Inferior parietal cortex (tissue), 1 donor: Measurements from ENCODE around the gene TUBB4B.
A peak's percentile ranks its signal among the peaks of the same experiment; 100 is the strongest.
"Not testable (repeated sequence)": the region's sequence is repeated elsewhere in the genome, so short reads cannot be mapped to it uniquely, and the experiment has no call there.

ENCODE experiments used
- DNase-seq: peaks from one replicate; pipeline ENCODE4 v3.0.0-alpha.2; 2016; ENCODE audit errors: extremely low spot score

The TUBB4B gene

DNA sequence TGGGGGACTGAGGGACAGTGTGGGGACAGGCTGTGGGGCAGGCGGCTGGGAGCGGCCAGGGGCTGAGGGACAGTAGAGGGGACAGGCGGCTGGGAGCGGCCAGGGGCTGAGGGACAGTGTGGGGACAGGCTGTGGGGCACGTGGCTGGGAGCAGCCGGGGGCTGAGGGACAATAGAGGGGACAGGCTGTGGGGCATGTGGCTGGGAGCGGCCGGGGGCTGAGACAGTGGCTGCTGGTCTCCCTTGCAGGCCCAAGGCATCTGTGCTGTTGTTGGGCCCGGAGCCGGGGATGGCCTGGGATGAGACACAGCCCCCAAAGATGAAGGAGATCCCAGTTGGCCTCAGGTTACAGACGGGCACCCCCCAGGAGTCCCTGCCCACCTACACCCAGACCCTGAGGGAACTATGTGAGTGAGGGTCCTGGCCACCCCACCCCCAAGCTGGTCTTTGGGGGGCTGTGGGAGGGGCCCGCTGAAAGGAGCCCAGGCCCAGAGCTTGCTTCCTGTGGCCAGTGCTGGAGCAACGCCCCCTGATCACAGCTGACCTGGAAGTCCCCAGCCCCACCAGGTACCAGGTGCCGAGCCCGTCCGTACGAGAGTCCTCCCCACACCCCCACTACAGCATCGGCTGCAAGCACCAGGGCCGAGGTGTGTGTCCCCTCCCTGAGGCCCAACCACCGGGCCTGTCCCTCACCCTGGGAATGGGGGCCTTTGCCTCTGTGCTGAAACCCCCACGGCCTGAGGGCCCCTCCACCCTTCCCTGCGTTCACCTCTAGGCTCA is 10.6 kb downstream of the TUBB4B start:
- DNase-seq, result no peak

DNA sequence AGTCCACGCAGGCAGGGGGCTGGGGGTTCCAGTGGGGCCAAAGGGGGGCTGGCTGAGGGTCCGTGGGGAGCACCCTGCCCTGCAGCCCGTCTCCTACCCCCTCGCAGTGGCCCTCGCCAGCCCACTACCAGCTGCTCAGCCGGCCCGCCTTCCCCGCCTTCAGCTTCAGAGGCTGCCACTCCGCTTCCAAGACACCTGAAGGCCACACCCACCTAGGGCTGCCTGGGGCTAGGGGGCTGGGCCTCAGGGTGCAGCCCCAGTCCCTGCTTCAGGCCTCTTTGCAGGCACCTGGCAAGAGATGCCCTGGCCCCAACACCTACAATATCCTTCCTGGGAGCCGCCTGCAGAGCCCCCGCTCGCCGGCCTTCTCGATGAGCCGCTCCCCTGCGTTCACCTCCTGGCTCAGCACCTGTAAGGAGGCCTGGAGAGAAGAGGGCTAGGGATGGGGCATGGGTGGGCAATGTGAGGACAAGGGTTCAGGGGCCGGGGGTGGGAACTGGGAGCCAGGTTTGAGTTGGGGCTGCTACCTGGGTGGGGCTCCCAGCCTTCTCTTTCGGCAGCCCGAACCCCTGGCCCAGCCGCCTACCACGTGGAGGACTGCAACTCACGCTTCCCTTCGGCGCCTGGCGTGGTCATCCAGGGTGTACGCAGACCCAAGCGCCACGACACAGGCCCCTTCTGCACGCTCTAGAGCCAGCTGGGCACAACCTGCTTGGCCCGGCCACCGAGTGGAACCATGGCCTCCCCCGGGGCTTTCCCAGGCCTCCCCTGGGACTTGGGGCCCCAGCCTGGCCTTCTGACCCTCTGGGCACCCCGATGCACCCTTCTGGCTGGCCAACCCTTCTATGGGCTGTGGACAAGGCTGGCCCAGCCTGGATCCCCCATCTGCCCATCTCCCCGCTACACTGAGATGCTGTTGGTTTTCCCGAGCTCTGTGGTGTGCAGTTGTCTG is 11.7 kb downstream of the TUBB4B start:
- DNase-seq, result no peak

DNA sequence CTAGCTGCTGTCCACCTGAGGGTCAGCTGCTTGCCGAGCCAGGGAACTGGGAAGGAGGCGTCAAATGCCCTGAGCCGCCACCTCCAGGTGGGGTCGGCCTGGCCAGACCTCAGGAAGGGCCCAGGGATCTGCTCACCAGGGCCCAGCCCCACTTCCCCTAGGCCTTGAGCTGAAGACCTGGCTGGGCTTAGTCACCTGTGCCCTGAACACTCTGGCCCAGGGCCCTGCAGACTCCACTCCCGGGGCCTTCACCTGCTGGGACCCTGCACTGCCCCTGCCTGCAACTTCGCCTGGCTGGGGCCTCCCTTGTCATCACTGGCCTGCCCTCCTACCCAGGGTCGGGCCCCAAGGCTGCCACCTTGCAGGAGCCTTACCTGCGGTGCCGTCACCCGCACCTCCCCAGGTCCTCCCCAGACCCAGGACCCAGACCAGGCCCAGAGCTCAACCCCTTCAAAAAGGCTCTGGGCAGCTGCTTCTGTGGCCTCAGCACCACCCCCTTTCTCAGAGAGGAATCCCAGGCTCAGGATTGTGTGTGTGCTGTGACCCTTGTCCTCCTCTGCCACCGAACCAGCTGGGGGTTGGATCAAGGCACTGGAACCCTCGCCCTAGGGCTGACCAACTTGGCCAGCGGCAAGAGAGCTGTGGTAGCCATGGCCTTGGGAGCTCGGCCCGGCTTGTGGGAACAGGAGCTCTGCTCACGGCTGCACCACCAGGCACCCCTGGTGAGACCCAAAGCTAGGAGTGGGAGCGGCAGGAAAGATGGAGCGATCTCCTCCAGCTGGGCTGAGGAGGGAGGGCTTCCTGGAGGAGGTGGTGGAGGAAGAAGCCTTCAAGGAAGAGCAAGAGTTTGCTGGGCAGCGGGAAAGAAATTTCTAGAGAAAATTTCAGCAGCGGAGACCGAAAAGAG is 12.9 kb downstream of the TUBB4B start:
- no peak for DNase-seq

DNA sequence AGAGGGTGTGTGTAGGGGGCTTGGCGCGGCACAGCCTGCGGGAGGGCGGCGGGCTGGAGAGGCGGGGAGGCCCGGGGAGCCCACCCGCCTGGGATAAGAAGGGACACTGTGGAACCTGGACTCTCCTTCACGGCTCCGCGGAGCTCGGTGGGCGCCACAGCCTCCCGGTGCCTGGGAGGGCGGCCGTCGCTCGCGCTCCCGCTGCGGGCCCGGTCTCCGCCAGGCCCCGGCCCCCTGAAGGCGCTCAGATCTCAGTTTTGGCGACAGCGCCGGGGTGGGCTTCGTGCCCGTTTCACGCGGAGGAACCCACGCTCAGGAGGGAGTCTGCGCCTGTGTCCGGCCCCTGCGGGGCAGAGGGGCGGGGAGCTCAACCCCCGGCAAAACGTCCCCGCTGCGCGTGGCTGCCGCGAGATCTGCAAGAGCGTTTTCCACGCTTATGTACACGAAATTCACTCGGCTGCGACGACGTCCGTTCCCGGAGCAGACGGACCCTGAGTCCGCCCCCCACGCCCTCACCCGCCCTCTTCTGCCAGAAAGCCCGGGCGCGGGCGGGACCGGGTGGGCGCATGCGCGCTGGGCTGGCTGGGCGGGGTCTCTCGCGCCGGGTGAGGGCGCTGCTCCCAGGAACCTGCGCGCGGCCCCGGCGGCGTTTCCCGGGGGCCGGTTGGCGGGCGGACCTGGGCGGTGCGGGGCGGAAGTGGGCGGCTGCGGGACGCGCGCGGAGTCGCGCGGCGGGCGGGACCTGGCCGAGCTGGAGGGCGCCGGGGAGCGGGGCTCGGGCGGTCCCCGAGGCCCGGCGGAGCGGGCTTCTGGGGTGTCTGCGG is 13.7 kb downstream of the TUBB4B start, which contains the start of gene NELFB:
TSS of gene NELFB (plus strand) at position 704 of the 824 bp plus-strand sequence.
- DNase-seq, result peak; percentile 89

DNA sequence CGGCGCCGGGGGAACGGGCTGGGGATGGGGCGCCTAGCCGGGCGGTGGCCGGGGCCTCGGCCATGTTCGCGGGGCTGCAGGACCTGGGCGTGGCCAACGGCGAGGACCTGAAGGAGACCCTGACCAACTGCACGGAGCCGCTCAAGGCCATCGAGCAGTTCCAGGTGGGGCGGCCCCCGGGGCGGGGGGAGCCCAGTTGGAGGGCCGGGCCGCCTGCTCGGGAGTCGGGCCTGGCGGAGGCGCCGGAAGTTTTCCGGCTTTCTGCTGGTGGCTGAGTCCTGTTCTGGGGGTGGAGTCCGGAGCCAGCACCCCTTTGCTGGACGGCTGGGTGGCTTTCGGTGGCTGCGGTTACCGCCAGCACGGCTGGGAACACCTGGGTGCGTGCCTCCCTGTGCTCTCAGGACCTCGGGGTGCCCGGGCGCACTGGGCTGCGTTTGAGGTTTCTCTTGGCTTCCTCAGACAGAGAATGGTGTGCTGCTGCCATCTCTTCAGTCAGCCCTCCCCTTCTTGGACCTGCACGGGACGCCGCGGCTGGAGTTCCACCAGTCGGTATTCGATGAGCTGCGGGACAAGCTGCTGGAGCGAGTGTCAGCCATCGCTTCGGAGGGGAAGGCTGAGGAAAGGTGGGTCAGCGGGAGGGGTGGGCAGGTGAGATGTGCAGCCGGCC is 14.5 kb downstream of the TUBB4B start:
- DNase-seq, result no peak

DNA sequence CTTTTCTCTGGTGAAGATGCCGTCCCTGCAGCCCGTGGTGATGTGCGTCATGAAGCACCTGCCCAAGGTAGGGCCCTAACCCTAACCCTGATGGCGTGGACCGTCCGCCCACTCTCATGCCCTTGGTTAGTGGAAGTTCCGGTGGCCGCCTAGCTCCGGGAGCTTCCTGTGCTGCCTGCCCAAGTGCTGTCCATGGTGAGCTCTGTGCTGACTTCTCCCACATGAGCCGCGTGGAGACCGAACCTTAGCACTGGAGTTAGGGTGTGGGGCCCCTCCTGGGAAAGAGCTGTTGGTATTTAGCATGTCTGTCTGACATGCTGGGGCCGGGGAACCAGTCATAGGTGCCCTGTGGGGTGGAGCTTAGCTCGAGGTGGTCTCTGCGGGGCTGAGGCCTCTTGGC is 15.3 kb downstream of the TUBB4B start:
- no peak for DNase-seq

DNA sequence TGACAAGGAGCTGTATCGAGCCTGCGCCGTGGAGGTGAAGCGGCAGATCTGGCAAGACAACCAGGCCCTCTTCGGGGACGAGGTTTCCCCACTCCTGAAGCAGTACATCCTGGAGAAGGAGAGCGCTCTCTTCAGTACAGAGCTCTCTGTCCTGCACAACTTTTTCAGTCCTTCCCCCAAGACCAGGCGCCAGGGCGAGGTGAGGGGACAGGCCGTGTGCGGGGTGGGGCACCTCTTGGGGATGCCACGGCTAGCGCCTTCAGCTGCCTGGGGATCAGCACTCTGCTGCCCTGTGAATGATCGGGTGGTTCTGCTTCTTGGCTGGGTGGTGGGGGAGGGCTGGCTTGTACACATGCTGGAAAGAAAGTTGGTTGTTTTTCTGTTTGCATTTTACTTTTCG is 15.8 kb downstream of the TUBB4B start:
- DNase-seq, result no peak

DNA sequence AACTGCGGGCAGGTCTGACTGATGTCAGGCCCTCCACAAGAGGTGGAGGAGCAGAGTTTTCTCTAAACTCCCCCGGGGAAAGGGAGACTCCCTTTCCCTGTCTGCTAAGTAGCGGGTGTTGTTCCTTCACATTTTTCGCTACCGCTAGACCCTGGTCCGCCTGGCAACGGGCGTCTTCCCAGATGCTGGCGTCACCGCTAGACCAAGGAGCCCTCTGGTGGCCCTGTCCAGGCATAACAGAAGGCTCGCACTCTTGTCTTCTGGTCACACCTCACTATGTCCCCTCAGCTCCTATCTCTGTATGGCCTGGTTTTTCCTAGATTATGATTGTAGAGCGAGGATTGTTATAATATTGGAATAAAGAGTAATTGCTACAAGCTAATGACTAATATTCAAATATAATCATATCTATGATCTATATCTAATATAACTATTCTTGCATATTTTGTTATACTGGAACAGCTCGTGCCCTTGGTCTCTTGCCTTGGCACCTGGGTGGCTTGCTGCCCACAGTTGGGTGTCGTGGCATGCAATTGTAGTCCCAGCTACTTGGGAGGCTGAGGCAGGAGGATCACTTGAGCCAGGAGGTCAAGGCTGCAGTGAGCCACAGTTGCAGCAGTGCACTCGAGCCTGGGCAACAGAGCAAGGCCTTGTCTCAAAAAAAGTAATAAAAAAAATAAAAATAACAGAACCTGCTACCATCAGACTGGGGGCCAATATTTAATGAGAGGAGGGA is 21.3 kb downstream of the TUBB4B start:
- not testable (repeated sequence) for DNase-seq

DNA sequence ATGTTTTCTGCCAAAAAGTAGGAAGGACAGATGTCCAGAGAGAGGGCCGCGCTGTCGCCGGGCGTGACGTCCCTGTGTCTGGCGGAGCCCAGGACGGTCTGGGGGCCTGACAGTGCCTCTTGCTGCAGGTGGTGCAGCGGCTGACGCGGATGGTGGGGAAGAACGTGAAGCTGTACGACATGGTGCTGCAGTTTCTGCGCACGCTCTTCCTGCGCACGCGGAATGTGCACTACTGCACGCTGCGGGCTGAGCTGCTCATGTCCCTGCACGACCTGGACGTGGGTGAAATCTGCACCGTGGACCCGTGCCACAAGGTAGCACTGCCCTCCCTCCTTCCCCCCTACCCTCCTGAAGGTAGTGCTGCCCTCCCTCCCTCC is 21.8 kb downstream of the TUBB4B start:
- DNase-seq, result no peak

DNA sequence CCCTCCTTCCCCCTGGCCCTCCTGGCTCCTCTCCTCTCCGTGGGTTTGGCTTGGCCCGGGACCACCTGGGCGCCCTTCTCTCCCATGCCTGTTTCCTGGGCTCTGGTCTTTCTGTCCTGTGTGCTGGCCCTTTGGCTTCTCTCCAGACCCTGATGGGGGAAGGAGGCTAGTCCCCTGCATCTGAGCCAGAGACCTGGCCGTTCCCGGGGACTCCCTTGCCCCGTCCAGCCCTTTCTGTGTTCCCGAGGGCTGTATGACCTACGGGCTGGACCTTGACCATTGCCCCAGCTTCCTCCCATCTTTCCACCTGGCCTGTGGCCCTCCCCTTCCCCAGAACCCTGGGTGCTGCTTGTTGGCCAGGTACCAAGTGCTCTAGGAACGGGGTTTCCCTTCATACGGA is 22.4 kb downstream of the TUBB4B start:
- DNase-seq, result no peak

DNA sequence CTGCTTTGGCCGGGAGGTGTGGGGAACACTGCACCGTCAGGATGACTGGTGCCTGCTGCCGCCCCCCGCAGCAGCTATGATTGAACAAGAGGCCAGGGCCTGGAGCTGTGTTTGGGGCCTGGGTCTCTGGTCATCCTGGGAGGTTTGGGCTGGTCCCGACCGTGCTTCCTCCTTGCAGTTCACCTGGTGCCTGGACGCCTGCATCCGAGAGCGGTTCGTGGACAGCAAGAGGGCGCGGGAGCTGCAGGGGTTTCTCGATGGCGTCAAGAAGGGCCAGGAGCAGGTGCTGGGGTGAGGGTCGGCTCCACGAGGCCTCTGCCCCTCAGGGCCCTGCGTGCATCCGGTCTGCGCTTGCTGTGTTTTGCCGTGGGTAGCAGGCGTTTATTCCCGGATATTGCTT is 23.0 kb downstream of the TUBB4B start:
- DNase-seq, result no peak

DNA sequence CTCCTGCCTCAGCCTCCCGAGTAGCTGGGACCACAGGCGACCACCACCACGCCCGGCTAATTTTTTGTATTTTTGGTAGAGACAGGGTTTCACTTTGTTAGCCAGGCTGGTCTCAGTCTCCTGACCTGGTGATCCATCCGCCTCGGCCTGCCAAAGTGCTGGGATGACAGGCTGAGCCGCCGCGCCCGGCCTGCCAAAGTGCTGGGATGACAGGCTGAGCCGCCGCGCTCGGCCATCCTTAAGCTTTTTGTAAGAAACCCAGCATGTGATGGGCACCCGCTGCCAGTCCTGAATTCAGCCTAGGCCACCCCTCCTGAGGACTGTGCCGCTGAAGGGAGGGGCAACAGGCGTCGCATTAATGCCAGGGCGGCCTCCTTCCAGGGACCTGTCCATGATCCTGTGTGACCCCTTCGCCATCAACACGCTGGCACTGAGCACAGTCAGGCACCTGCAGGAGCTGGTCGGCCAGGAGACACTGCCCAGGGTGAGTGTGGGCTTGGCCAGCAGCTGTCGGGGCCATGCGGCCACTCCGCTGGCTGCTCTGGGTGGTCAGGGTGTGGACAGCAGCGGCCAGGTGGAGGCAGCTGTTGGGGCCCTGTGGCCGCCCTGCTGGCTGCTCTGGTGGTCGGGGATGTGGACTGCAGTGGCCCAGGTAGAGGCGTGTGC is 24.5 kb downstream of the TUBB4B start:
- no peak for DNase-seq

DNA sequence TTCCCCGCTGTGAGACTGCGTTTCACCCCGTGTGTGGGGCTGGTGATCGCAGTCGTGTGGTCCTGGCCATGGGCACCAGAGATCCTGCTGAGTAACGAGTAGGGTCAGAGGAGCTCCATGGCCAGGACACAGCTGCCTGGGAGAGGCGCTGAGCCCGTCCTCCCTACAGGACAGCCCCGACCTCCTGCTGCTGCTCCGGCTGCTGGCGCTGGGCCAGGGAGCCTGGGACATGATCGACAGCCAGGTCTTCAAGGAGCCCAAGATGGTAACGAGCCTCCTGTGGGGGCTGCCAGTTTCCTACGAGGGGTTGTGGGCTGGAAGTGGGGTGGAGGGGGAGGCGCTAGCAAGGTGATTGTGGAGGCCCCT is 25.1 kb downstream of the TUBB4B start:
- no peak for DNase-seq

DNA sequence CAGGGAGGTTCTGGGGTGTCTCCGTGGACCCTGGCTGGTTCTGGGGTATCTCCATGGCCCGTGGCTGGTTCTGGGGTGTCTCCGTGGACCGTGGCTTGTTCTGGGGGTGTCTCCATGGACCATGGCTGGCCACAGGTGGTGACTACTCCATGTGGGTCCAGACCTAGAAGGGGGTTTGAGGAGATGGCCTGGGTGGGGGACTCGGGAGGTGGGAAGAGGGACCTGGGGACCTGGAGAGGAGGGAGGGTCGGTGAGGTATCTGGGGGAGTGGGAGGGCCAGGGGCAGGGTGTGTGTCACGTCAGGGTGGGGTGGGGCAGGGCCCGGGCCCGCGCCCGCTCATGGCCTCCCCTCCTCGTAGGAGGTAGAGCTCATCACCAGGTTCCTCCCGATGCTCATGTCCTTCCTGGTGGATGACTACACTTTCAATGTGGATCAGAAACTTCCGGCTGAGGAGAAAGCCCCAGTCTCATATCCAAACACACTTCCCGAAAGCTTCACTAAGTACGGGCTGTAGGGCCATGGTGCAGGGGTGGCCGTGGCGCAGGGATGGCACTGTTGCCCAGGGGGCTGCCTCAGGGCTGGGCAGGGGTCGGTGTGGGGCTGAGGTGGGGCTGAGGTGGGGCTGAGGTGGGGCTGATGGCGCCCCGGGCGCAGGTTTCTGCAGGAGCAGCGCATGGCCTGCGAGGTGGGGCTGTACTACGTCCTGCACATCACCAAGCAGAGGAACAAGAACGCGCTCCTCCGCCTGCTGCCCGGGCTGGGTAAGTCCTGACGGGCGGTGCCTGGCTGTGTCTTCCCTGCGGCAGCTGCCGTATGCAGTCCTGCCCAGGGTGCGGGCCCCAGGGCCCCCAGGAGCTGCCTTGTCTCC is 25.7 kb downstream of the TUBB4B start:
- no peak for DNase-seq

DNA sequence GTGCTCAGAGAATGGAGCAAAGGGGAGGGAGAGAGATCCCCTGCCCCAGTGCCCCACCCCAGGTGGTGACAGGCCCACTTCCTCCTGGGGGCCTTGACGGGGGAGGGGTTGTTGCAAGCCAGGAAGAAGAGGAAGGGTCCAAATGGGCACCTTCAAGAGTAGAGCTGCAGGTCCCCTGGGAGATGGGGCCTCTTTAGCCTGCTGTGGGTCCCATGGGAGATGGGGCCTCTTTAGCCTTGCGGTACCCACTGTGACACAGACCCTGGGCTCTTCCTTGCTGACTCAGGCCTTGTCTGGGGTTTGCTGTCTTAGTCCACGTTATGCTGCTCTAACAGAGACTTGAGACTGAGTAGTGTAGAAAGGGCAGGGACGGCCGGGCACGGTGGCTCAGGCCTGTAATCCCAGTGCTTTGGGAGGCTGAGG is 26.9 kb downstream of the TUBB4B start:
- no peak for DNase-seq

DNA sequence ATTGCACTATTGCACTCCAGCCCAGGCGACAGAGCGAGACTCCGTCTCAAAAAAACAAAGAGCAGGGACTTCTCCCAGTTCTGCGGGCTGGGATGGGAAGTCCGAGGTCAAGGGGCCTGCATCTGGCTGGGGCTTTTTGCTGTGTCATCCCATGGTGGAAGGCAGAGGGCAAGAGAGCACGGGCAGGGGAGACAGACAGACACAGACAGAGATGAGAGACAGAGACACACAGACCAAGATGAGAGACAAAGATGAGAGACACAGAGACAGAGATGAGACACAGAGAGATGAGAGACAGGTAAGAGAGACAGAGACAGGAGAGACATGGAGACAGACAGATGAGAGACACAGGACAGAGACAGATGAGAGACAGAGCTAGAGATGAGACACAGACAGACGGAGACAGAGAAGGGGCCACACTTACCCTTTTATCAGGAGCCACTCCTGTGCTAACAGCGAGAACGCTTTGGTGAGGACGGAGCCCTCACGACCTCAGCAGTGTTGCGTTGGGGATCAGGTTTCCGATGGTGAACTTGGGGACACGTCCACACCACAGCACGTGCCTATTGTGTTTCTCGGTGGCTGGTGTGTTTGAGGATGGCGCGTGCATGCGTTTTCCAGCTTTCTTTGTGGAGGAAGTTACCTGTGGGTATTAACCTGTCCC is 27.6 kb downstream of the TUBB4B start:
- DNase-seq, result no peak

DNA sequence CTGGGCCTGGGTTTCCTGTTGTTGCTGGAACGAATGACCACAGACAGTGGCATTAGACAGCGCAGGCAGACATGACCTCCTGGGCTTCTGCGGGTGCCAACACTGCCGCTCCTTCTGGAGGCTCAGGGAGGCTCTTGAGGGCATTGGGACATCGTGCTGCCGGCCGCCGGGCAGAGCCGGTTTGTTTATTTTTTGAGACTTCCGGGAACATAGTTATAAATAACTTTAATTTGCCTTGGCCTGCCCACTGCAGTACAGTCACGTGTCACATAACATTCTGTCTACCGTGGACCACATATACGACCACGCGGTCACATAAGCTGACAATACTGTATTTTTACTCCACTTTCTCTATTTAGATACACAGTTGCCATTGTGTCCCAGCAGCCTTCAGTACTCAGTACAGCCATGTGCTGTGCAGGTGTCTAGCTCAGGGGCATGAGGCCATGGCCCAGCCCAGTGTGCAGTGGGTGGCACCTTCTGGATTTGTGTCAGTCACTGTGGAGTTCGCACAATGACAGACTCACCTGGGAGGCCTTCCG is 28.2 kb downstream of the TUBB4B start:
- no peak for DNase-seq
